B cell (primary cell): ENCODE data around the gene TP53I13. TPM values are rescaled to one million over a fixed set of nuclear protein-coding genes. Genes with fewer than 3 reads are reported as not detected.

ENCODE experiments used
- ATAC-seq: fragments of 200-7000 bp; cut with Tn5 transposase; one replicate; pipeline ENCODE4 v1.10.0; 2021; ENCODE audit warnings: low read depth, mild to moderate bottlenecking, moderate number of reproducible peaks, moderate library complexity
- CTCF ChIA-PET: fragments of 350-600 bp; sonication (Branson Sonifier 250); formaldehyde crosslinking; loops from one replicate; lab custom pipeline; 2021; ENCODE audit warnings: antibody characterized with exemption, inconsistent platforms; lab: Charles Lee
- POLR2A ChIA-PET: fragments of 350-600 bp; sonication (Branson Sonifier 250); formaldehyde crosslinking; loops from one replicate; lab custom pipeline; 2021; ENCODE audit warnings: antibody characterized with exemption; lab: Charles Lee
- DNase-seq: peaks from one replicate; pipeline ENCODE4 v3.0.0; 2013
- H2AFZ ChIP-seq: 2 replicates; pipeline ENCODE4 v1.6.1; 2012; ENCODE audit warnings: mild to moderate bottlenecking, low read depth, low read length; ENCODE audit not compliant: insufficient read depth, poor library complexity, severe bottlenecking
- H3K27ac ChIP-seq, 2 donors: 1 replicate in 1 of 2; 2 replicates in 1 of 2; pipeline ENCODE4 v1.5.1; 2012 to 2013; ENCODE audit warnings: low read length in 2 of 2, mild to moderate bottlenecking in 2 of 2, moderate library complexity in 1 of 2
- H3K27me3 ChIP-seq, 4 experiments: fragments of 200-600 bp in 1 of 4; sonication (generic) in 1 of 4; replicated peaks in 1 of 4; 1 replicate in 2 of 4; 2 replicates in 2 of 4; pipeline versions ENCODE4 v1.6.1 to v1.7.0; 2013 to 2016; ENCODE audit warnings: low read length in 3 of 4, mild to moderate bottlenecking in 2 of 4, mixed read lengths in 1 of 4, moderate library complexity in 1 of 4; ENCODE audit not compliant: insufficient read depth in 4 of 4, control insufficient read depth in 3 of 4; ENCODE audit errors: control extremely low read depth in 1 of 4
- H3K36me3 ChIP-seq, 2 experiments: replicated peaks in 1 of 2; 1 replicate in 1 of 2; 2 replicates in 1 of 2; pipeline versions ENCODE4 v1.6.1 to v1.7.1; 2013; ENCODE audit warnings: low read length in 1 of 2; ENCODE audit not compliant: insufficient read depth in 2 of 2, control insufficient read depth in 1 of 2; ENCODE audit errors: control extremely low read depth in 1 of 2, extremely low read depth in 1 of 2
- H3K4me1 ChIP-seq, 2 donors: fragments of 200-600 bp in 1 of 2; sonication (generic) in 1 of 2; 1 replicate in 1 of 2; 2 replicates in 1 of 2; pipeline versions ENCODE4 v1.5.1 to v1.6.1; 2013 to 2017; ENCODE audit warnings: low read length in 2 of 2; ENCODE audit not compliant: control insufficient read depth in 2 of 2, insufficient read depth in 2 of 2
- H3K4me2 ChIP-seq: replicated peaks from 2 replicates; pipeline ENCODE3; 2012; ENCODE audit warnings: mild to moderate bottlenecking, low read depth, low read length; ENCODE audit not compliant: poor library complexity, severe bottlenecking
- H3K4me3 ChIP-seq, 5 experiments: fragments of 200-600 bp in 1 of 5; sonication (generic) in 1 of 5; 1 replicate in 3 of 5; 2 replicates in 2 of 5; pipeline versions ENCODE4 v1.5.1 to v1.7.0; 2011 to 2016; ENCODE audit warnings: low read length in 4 of 5, mild to moderate bottlenecking in 4 of 5, low read depth in 2 of 5, control low read depth in 1 of 5, moderate library complexity in 1 of 5; ENCODE audit not compliant: insufficient read depth in 1 of 5; ENCODE audit errors: control extremely low read depth in 1 of 5, extremely low read depth in 1 of 5
- H3K79me2 ChIP-seq: fragments of 200-600 bp; sonication (generic); one replicate; pipeline ENCODE4 v1.6.0; 2016; ENCODE audit warnings: low read length; ENCODE audit not compliant: control insufficient read depth, insufficient read depth
- H3K9ac ChIP-seq: fragments of 200-600 bp; sonication (generic); 2 replicates; pipeline ENCODE4 v1.6.1; 2017; ENCODE audit warnings: mild to moderate bottlenecking, low read length, moderate library complexity
- H3K9me3 ChIP-seq, 3 donors: one replicate each; pipeline versions ENCODE4 v1.6.1 to v1.7.1; 2013; ENCODE audit warnings: low read length in 2 of 3; ENCODE audit not compliant: control insufficient read depth in 2 of 3, insufficient read depth in 1 of 3; ENCODE audit errors: control extremely low read depth in 1 of 3
- H4K20me1 ChIP-seq: 2 replicates; pipeline ENCODE4 v1.6.0; 2012; ENCODE audit warnings: mild to moderate bottlenecking, low read length; ENCODE audit not compliant: insufficient read depth, control insufficient read depth, poor library complexity, severe bottlenecking
- H3K27ac Mint-ChIP-seq: one replicate; pipeline ENCODE4 v1.8.0; 2021; ENCODE audit warnings: mixed read lengths
- H3K27me3 Mint-ChIP-seq: one replicate; pipeline ENCODE4 v1.8.0; 2021; ENCODE audit warnings: mixed read lengths
- H3K4me1 Mint-ChIP-seq: one replicate; pipeline ENCODE4 v1.8.0; 2021; ENCODE audit warnings: mixed read lengths
- H3K4me3 Mint-ChIP-seq: one replicate; pipeline ENCODE4 v1.8.0; 2021; ENCODE audit warnings: mixed read lengths
- H3K9me3 Mint-ChIP-seq: one replicate; pipeline ENCODE4 v1.8.0; 2022; ENCODE audit warnings: mixed read lengths; ENCODE audit not compliant: insufficient read depth
- CTCF ChIP-seq: fragments of 200-600 bp; IDR thresholded peaks from one replicate; pipeline ENCODE4 v1.8.0; 2022; ENCODE audit warnings: antibody characterized with exemption, mild to moderate bottlenecking
- EZH2 ChIP-seq: IDR thresholded peaks from 2 replicates; pipeline ENCODE4 v1.6.1; 2012; ENCODE audit warnings: borderline replicate concordance, low read depth, mild to moderate bottlenecking, moderate library complexity, low read length; ENCODE audit not compliant: insufficient read depth, poor library complexity, severe bottlenecking
- WGBS: methylation state at CpG from one replicate; pipeline ENCODE4 v1.1.5; 2013; ENCODE audit warnings: missing lambda C conversion rate; ENCODE audit not compliant: insufficient coverage; 5-methylcytosine and 5-hydroxymethylcytosine counted together
- intact Hi-C: fragments of 100-400 bp; cut with micrococcal nuclease; formaldehyde crosslinking; loops from one replicate; pipeline ENCODE4 v1.10.0; 2022
- polyA plus RNA-seq: library from polyadenylated mRNA; depleted of rRNA; stranded (reverse); fragments of >200 nt; gene quantifications from 2 replicates; pipeline ENCODE4 v1.2.3, GENCODE V29; 2012
- total RNA-seq, 2 donors: library from RNA; stranded (reverse); fragments of 120-200 nt in 1 of 2; gene quantifications; 1 replicate in 1 of 2; 2 replicates in 1 of 2; pipeline versions ENCODE4 v1.2.3 to v1.2.4, GENCODE V29; 2013 to 2022

The TP53I13 gene
- total and polyA plus RNA-seq, 2 donors (not counting 1 experiment from before 2014, with no cell fraction given): 224 to 287 TPM

- no peak for ATAC-seq
- no peak for DNase-seq
- ChIA-PET POLR2A (no interaction called here), CTCF (interaction anchor here (1.1 to 2.3 kb wide), 3 partner anchors 14 to 30 kb away, joined by 3 to 7 read pairs (median 4); no protein-coding TSS in a partner anchor)
- intact Hi-C loops: no loop called here
- Histone ChIP-seq H3K27me3 (peaks cover 0 to 22% (median 7%) of the 10 kb centered on the region in 4 experiments), H4K20me1 (peaks cover 35% of the 10 kb centered on the region), H3K79me2 (peaks cover 6% of the 10 kb centered on the region), H3K4me3 (no peak overlapping the region), H3K27ac (no peak overlapping the region), H3K9ac (no peak overlapping the region), H3K4me2 (no peak overlapping the region), H3K4me1 (peaks cover 34 to 42% of the 10 kb centered on the region in 2 donors), H2AFZ (no peak overlapping the region), H3K36me3 (no peaks in the 10 kb centered on the region), H3K9me3 (no peaks in the 10 kb centered on the region)
- no peaks in the 10 kb centered on the region for H3K9me3 Mint-ChIP-seq
- 94% methylated on average over 11 of the region's 12 CpGs for WGBS
- H3K27me3 Mint-ChIP-seq: peaks cover 5% of the 10 kb centered on the region
- H3K27ac Mint-ChIP-seq: no peak overlapping the region
- peaks cover 47% of the 10 kb centered on the region for H3K4me1 Mint-ChIP-seq
- TF ChIP-seq EZH2 (no peak), CTCF (no peak)
- peak overlapping the region; percentile 84 for H3K4me3 Mint-ChIP-seq
Observed at GRCh38 chr17:29620779-29621500, 52.4 kb downstream of the TP53I13 start.

GRCh38 chr17:29621751-29622194 lies 53.3 kb downstream of the TP53I13 start:
- Mint-ChIP-seq H3K27ac (peak overlapping the region; percentile 15), H3K27me3 (peaks cover 4% of the 10 kb centered on the region), H3K9me3 (no peaks in the 10 kb centered on the region), H3K4me3 (peak overlapping the region; percentile 84), H3K4me1 (peaks cover 40% of the 10 kb centered on the region)
- H3K9ac ChIP-seq: peak overlapping the region; percentile 71
- WGBS: 92% methylated on average over 7 of the region's 8 CpGs
- H3K9me3 ChIP-seq: no peaks in the 10 kb centered on the region
- no peaks in the 10 kb centered on the region for H3K36me3 ChIP-seq
- TF ChIP-seq CTCF (no peak), EZH2 (no peak)
- ATAC-seq (no peak), DNase-seq (no peak)
- POLR2A ChIA-PET: no interaction called here
- peaks cover 34% of the 10 kb centered on the region for H4K20me1 ChIP-seq
- intact Hi-C loops: loop anchor here (1.0 to 2.0 kb wide), 2 partner anchors 8 to 17 kb away; no protein-coding TSS in a partner anchor
- H3K4me2 ChIP-seq: peak overlapping the region; percentile 89
- H2AFZ ChIP-seq: no peak overlapping the region
- peaks cover 26 to 34% of the 10 kb centered on the region in 2 donors for H3K4me1 ChIP-seq
- peaks cover 6% of the 10 kb centered on the region for H3K79me2 ChIP-seq
- H3K27me3 ChIP-seq: peaks cover 0 to 14% (median 4%) of the 10 kb centered on the region in 4 experiments
- CTCF ChIA-PET: interaction anchor here (1.3 kb wide), 1 partner anchor 31 kb away, joined by 4 read pairs; no protein-coding TSS in a partner anchor
- H3K27ac ChIP-seq: no peak overlapping the region
- peak overlapping the region in 3 of 5 experiments; percentile 61 to 73 (median 62) for H3K4me3 ChIP-seq
